ENCODE measurements around the gene FAAP20. TPM values are rescaled to one million over a fixed set of nuclear protein-coding genes. Genes with fewer than 3 reads are reported as not detected.

FAAP20 gene
- total and polyA plus RNA-seq, 2 of the 8 experiments (the other 6 are each of a cell fraction or from before 2014, with no cell fraction given), result 58.4 to 99.8 TPM

DNA sequence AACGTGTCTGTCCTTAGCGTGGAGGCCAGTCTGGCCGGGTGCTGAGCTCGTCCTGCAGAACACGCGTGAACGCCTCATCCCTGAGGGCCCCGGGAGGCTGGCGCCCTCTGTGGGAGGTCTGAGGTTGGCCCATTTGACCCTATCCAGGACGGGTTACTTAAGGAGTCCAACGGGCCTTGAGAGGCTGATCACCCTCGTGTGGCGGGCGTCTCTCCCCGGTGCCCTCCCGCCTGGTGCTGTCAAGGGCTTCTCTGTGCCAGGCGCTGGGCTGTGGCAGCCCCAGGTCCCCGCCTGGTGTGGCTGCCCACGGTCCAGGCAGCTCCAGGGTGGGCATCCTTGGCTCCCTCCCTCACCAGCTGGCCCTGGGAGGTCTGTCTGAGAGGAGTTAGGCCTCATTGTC is 43.2 kb upstream of the FAAP20 start:
- Histone ChIP-seq H3K23ac (ENCODE audit: insufficient read length) (no peak overlapping the region), H4K5ac (ENCODE audit: insufficient read length, low read depth, low read length) (no peak overlapping the region), H3K4me3 (ENCODE audit: extremely low read depth in 1 of 4, insufficient read depth in 2 of 4, low read depth in 3 of 4, low read length in 4 of 4) (no peak overlapping the region), H4K20me1 (replicated peaks in 1 of 2; ENCODE audit: control insufficient read depth in 1 of 2, insufficient read depth in 2 of 2, low read length in 2 of 2) (peaks cover 51 to 70% of the 10 kb centered on the region in 2 experiments), H3K23me2 (ENCODE audit: low read depth, low read length) (no peaks in the 10 kb centered on the region), H2AK5ac (ENCODE audit: low read depth, low read length) (no peak overlapping the region), H3K9ac (replicated peaks in 1 of 4; ENCODE audit: extremely low read depth in 1 of 4, low read depth in 3 of 4, low read length in 3 of 4) (no peak overlapping the region), H4K8ac (ENCODE audit: extremely low read depth, insufficient read depth, low read length) (no peak overlapping the region), H3K14ac (ENCODE audit: insufficient read length) (no peak overlapping the region), H3K56ac (replicated peaks; ENCODE audit: insufficient read length, low read depth, low read length) (no peak overlapping the region), H3K36me3 (ENCODE audit: control insufficient read depth in 2 of 4, insufficient read depth in 4 of 4, low read length in 3 of 4) (peaks cover 0 to 3% (median 0%) of the 10 kb centered on the region in 4 experiments; a peak in 1 of 8 replicates), H3K4ac (replicated peaks; ENCODE audit: insufficient read length, low read depth, low read length) (no peak overlapping the region), H3K4me1 (replicated peaks in 1 of 4; ENCODE audit: control insufficient read depth in 3 of 4, insufficient read depth in 4 of 4, low read length in 3 of 4) (peaks cover 0 to 20% (median 13%) of the 10 kb centered on the region in 4 experiments; a peak in 5 of 7 replicates), H4K91ac (replicated peaks; ENCODE audit: insufficient read length, low read length) (no peak overlapping the region), H3K27ac (ENCODE audit: low read depth, low read length) (no peak overlapping the region), H2BK120ac (replicated peaks; ENCODE audit: low read depth, low read length) (no peak overlapping the region), H3K27me3 (replicated peaks in 1 of 4; ENCODE audit: control insufficient read depth in 3 of 4, extremely low read depth in 1 of 4, insufficient read depth in 3 of 4, low read length in 3 of 4) (no peaks in the 10 kb centered on the region), H3K9me3 (ENCODE audit: insufficient read depth in 2 of 2, low read depth in 1 of 2, low read length in 1 of 2) (no peaks in the 10 kb centered on the region; a peak in 1 of 4 replicates), H3K18ac (ENCODE audit: extremely low read depth, low read length) (no peak overlapping the region), H3K4me2 (ENCODE audit: insufficient read depth in 1 of 2, low read depth in 2 of 2, low read length in 2 of 2) (no peak overlapping the region), H3K79me2 (ENCODE audit: control insufficient read depth in 1 of 2, insufficient read depth in 2 of 2, low read length in 2 of 2) (peaks cover 70 to 99% of the 10 kb centered on the region in 2 experiments), H2AFZ (ENCODE audit: low read length) (no peak overlapping the region), H2BK20ac (ENCODE audit: low read length) (no peak overlapping the region), H2BK12ac (ENCODE audit: low read depth, low read length) (no peak overlapping the region), H3K79me1 (ENCODE audit: low read depth, low read length) (peaks cover 31% of the 10 kb centered on the region), H2BK15ac (ENCODE audit: low read length) (no peak overlapping the region), H2BK5ac (ENCODE audit: low read depth, low read length) (no peak overlapping the region; the same call in 1 of the 2 replicates)
- no peak for FAIRE-seq
- TF ChIP-seq BACH1 (IDR thresholded peaks at IDR 0.05; ENCODE audit: low read length) (no peak), CEBPB (IDR thresholded peaks at IDR 0.05; ENCODE audit: low read depth, low read length) (no peak), RAD21 (IDR thresholded peaks at IDR 0.05 in 1 of 2, conservative IDR thresholded peaks at IDR 0.05 in 1 of 2; ENCODE audit: low read depth in 2 of 2, low read length in 2 of 2) (peak; percentile 13 to 41; a peak in 3 of 4 replicates), YY1 (IDR thresholded peaks at IDR 0.05; ENCODE audit: low read depth, low read length) (no peak), RNF2 (IDR thresholded peaks at IDR 0.05; ENCODE audit: borderline replicate concordance, low read depth, low read length, missing control alignments, poor library complexity, severe bottlenecking) (no peak), PHF8 (conservative IDR thresholded peaks at IDR 0.05; ENCODE audit: low read depth, low read length) (no peak)
- TF ChIP-seq, protein P1, sequence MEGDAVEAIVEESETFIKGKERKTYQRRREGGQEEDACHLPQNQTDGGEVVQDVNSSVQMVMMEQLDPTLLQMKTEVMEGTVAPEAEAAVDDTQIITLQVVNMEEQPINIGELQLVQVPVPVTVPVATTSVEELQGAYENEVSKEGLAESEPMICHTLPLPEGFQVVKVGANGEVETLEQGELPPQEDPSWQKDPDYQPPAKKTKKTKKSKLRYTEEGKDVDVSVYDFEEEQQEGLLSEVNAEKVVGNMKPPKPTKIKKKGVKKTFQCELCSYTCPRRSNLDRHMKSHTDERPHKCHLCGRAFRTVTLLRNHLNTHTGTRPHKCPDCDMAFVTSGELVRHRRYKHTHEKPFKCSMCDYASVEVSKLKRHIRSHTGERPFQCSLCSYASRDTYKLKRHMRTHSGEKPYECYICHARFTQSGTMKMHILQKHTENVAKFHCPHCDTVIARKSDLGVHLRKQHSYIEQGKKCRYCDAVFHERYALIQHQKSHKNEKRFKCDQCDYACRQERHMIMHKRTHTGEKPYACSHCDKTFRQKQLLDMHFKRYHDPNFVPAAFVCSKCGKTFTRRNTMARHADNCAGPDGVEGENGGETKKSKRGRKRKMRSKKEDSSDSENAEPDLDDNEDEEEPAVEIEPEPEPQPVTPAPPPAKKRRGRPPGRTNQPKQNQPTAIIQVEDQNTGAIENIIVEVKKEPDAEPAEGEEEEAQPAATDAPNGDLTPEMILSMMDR (IDR thresholded peaks at IDR 0.05; ENCODE audit: control extremely low read depth in 1 of 3, insufficient read depth in 1 of 3, low read depth in 1 of 3, low read length in 3 of 3), result peak in 2 of 3 experiments; percentile 23 to 38; a peak in 2 of 4 replicates
- ChIA-PET CTCF (ENCODE audit: partially characterized antibody) (interaction anchor here (0.7 to 2.8 kb wide), 12 partner anchors 8 to 97 kb away, joined by 3 to 9 read pairs (median 4); no protein-coding TSS in a partner anchor), POLR2A (ENCODE audit: partially characterized antibody) (interaction anchor here (1.0 to 4.7 kb wide), 2 partner anchors 8 to 28 kb away, joined by 3 to 34 read pairs; no protein-coding TSS in a partner anchor)
- peak in 1 of 2 experiments; percentile 54 for DNase-seq (ENCODE audit: low read depth in 1 of 2, low spot score in 2 of 2)
- 89% methylated on average over 19 of the region's 19 CpGs; no CpG with 5 or more reads in 1 of the 2 experiments for WGBS, 2 experiments (ENCODE audit: extremely low coverage in 1 of 2, insufficient coverage in 1 of 2, insufficient read length in 1 of 2, insufficient replicate concordance in 2 of 2, low coverage in 1 of 2, low lambda C conversion rate in 2 of 2, missing lambda C conversion rate in 1 of 2)

Measured in H1 (cell line).